NCI-H82 treated with DMSO at 0.1 percent for 48 hours (cell line): ENCODE measurements around the gene TET3.

ENCODE experiments used
- DNase-seq: peaks from one replicate; lab custom pipeline; 2025; ENCODE audit not compliant: unreplicated experiment; lab: John Stamatoyannopoulos, UW

TET3 gene

GRCh38 chr2:73964223-73964622 is 20.5 kb upstream of the TET3 start:
- DNase-seq: no peak

GRCh38 chr2:73965053-73965452 is 19.7 kb upstream of the TET3 start:
- DNase-seq: no peak

GRCh38 chr2:73968357-73968937 is 16.3 kb upstream of the TET3 start:
- no peak for DNase-seq

- no peak for DNase-seq
These were observed 15.4 kb upstream of the TET3 start for GRCh38 chr2:73969356-73969755.

- no peak for DNase-seq
These were observed 14.4 kb upstream of the TET3 start for GRCh38 chr2:73970141-73970803.

- DNase-seq: no peak
These were observed 13.7 kb upstream of the TET3 start for GRCh38 chr2:73970850-73971471.

GRCh38 chr2:73971722-73972121 is 13.0 kb upstream of the TET3 start:
- no peak for DNase-seq

- DNase-seq: no peak
These were observed 11.9 kb upstream of the TET3 start for GRCh38 chr2:73972846-73973245.

- no peak for DNase-seq
These were observed 9.0 kb upstream of the TET3 start for GRCh38 chr2:73975731-73976130.

GRCh38 chr2:73976803-73977202 is 7.9 kb upstream of the TET3 start:
- DNase-seq: no peak

GRCh38 chr2:73977466-73977865 is 7.2 kb upstream of the TET3 start:
- DNase-seq: no peak

GRCh38 chr2:73979021-73979420 is 5.7 kb upstream of the TET3 start:
- no peak for DNase-seq

GRCh38 chr2:73979686-73980085 is 5.0 kb upstream of the TET3 start:
- no peak for DNase-seq

GRCh38 chr2:73980566-73980965 is 4.1 kb upstream of the TET3 start:
- no peak for DNase-seq

GRCh38 chr2:73981081-73982001 is 3.4 kb upstream of the TET3 start:
- DNase-seq: peak; percentile 57

- no peak for DNase-seq
These were observed 2.5 kb upstream of the TET3 start for GRCh38 chr2:73982140-73982617.

GRCh38 chr2:73983322-73984202 is 1.1 kb upstream of the TET3 start:
- peak; percentile 29 for DNase-seq

- no peak for DNase-seq
These were observed 205 bp downstream of the TET3 start for GRCh38 chr2:73984922-73985307.

- DNase-seq: no peak
These were observed 786 bp downstream of the TET3 start for GRCh38 chr2:73985308-73986084.
